ENCODE measurements around the gene LIN7C.

The LIN7C gene

DNA sequence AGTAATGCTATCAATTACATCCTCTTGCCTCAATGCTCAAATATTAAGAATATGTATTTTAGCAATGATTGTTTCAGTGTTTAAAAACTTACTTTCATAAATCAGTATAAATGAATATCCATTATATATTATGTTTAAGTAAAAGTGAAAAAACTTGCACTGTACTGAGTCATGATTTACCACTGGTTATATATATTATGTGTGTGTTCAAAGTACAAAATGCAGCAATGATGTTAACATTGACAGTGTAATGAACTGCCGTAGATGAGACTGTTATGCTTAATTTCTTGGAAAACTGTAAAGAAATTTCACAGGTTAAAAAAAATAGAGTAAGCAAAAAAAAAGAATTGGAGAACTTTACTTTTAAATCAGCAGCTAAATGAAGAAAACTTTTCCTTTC, 8.7 kb downstream of the LIN7C start:
- TF ChIP-seq, protein P1, sequence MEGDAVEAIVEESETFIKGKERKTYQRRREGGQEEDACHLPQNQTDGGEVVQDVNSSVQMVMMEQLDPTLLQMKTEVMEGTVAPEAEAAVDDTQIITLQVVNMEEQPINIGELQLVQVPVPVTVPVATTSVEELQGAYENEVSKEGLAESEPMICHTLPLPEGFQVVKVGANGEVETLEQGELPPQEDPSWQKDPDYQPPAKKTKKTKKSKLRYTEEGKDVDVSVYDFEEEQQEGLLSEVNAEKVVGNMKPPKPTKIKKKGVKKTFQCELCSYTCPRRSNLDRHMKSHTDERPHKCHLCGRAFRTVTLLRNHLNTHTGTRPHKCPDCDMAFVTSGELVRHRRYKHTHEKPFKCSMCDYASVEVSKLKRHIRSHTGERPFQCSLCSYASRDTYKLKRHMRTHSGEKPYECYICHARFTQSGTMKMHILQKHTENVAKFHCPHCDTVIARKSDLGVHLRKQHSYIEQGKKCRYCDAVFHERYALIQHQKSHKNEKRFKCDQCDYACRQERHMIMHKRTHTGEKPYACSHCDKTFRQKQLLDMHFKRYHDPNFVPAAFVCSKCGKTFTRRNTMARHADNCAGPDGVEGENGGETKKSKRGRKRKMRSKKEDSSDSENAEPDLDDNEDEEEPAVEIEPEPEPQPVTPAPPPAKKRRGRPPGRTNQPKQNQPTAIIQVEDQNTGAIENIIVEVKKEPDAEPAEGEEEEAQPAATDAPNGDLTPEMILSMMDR (conservative IDR thresholded peaks at IDR 0.05; ENCODE audit: low read depth, low read length), result no peak
- DNase-seq (ENCODE audit: low read depth), result no peak
- no peak overlapping the region for H3K4me3 ChIP-seq (ENCODE audit: low read depth, low read length)

DNA sequence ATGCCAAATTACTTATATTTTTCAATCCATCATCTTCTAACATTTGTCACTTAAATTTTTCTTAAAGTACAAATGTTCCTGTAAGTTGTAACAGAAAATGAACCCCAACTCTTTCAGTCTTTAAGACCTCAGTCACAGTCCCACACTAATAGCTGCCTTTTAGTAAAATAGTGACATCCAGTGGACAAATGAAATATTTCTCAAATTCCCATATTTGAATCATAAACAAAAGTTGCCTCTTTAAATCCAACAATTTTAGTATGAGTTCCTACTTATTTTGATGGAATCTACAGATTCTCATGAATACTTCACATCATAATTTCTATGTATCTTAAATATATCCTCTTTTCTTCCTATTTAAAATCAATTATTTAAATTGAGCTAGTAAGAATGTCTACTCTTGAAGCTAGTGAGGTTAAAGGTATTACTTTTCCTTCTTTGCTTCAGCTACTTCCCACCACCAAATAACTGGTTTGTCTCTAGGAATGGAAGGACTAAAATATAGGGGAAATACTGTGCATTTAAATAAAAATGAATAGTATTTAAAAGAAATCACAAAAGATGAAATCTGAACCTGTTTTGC, 9.2 kb downstream of the LIN7C start:
- TF ChIP-seq, protein P1 (conservative IDR thresholded peaks at IDR 0.05; ENCODE audit: low read depth, low read length), result peak; percentile 52
- peak; percentile 58 for DNase-seq (ENCODE audit: low read depth)

DNA sequence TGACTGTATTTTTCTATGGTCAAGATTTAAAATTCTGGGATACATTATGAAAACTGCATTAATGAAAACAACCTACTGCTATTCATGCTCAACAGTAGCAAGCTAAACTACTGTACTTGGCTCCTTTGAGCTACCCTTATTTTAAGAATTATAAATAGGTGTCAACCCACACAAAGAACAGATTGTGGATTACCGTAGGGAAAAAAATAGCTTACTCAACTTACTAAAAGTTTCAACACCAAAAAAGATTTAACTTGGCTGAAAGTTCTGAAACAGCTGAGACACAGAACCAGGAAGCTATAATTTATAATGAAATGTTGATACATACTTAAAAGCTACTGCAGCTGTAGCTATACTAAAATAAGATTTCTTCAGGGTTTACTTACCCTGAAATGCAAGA, 10.1 kb downstream of the LIN7C start:
- no peak for DNase-seq (ENCODE audit: low read depth)
- TF ChIP-seq, protein P1 (conservative IDR thresholded peaks at IDR 0.05; ENCODE audit: low read depth, low read length), result no peak
- H3K4me3 ChIP-seq (ENCODE audit: low read depth, low read length), result no peak overlapping the region

More for the DNA sequence above, 9.2 kb downstream of the LIN7C start:
- no peak overlapping the region for H3K4me3 ChIP-seq (ENCODE audit: low read depth, low read length)

DNA sequence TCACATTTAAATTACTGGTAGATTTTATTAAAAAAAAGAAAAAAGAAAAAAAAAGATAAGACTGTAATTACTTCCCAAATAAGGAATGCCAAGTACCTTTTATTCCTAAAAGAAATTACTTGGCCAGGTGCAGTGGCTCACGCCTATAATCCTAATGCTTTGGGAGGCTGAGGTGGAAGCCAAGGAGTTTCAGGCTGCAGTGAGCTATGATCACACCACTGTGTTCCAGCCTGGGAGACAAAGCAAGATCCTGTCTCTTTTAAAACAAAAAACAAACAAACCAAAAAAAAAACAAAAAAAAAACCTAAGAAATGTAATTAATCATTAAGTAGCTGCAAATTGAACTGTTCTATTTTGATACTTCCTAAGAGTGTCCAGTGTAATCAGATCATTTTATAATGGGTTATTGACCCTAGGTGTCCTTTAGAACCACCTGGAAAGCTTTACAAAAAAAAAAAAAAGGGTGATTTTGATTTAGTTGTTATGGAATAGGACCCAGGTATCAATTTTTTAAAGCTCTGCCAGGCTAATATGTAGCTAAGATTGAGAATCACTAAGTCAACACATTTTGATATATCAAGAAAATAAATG, 10.8 kb downstream of the LIN7C start:
- no peak for DNase-seq (ENCODE audit: low read depth)
- no peak overlapping the region for H3K4me3 ChIP-seq (ENCODE audit: low read depth, low read length)
- TF ChIP-seq, protein P1 (conservative IDR thresholded peaks at IDR 0.05; ENCODE audit: low read depth, low read length), result no peak

DNA sequence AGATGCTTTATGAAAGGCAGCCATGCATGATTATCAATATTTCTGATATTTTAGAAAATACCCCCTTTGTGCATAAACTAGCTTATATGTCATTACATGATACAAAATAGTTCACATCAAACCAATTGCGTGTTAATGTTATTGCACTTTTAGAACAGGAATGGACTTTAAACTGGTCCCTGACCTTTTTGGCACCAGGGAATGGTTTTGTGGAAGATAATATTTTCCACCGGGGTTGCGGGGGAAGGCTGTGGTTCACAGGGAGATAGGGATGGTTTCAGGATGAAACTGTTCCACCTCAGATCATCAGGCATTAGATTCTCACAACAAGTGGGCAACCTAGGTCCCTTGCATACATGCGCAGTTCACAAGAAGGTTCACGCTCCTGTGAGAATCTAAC, 17.5 kb downstream of the LIN7C start:
- no peak for DNase-seq (ENCODE audit: low read depth)
- TF ChIP-seq, protein P1 (conservative IDR thresholded peaks at IDR 0.05; ENCODE audit: low read depth, low read length), result no peak

DNA sequence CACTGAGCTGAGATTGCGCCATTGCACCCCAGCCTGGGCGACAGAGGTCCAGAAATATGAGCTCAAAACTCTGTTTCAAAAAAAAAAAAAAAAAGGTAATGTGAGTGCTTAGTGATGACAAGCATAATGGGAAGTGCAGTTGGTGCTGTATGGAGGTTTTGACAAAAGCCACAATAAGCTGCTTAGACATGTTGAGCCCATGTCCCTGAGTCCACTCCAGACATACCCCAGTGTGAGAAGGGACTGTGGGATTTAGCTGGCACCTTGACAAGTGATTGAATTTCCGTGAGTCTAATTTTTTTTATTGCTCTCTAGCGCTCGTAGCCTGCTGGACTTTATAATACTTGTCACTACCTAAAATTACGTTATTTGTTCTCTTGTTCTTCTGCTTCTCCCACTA, 18.9 kb downstream of the LIN7C start:
- TF ChIP-seq, protein P1 (conservative IDR thresholded peaks at IDR 0.05; ENCODE audit: low read depth, low read length), result no peak
- no peak overlapping the region for H3K4me3 ChIP-seq (ENCODE audit: low read depth, low read length)
- no peak for DNase-seq (ENCODE audit: low read depth)

More for the DNA sequence above, 17.5 kb downstream of the LIN7C start:
- H3K4me3 ChIP-seq (ENCODE audit: low read depth, low read length), result no peak overlapping the region
